ENCODE results near the gene SPACA5B. TPM values are rescaled to one million over a fixed set of nuclear protein-coding genes. Genes with fewer than 3 reads are reported as not detected.
"Not testable (repeated sequence)": the region's sequence is repeated elsewhere in the genome, so short reads cannot be mapped to it uniquely, and the experiment has no call there.

Gene SPACA5B
- polyA plus RNA-seq (2013, experiment 1 of 4), result not detected
- polyA plus RNA-seq (2013, experiment 2 of 4), result not detected
- not detected for polyA plus RNA-seq (2013, experiment 3 of 4)
- not detected for polyA plus RNA-seq (2013, experiment 4 of 4)

DNA sequence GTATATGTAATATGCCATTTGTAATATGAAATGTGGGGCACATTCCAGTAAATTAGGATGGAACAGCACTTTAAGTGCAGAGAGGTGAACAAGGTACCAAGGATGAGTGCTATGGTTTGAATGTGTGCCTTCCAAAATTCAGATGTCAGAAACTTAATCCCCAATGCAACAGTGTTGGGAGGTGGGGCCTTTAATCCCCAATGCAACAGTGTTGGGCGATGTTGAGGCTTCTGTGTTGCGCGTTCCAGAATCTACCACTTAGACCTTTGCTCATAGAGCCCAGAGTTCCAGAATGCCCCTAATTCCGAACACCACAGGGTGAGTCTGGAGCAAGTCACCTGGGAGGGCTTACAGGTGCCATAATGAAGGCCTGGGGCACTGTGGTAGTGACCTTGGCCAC is at the start of gene SPACA5B:
SPACA5B (plus strand) TSS at position 301 of the 400 bp plus-strand sequence; CDS start at position 363, 62 bp downstream.
- H3K36me3 ChIP-seq (ENCODE audit: control insufficient read depth, insufficient read depth, low read length); H3K27me3 ChIP-seq (ENCODE audit: control insufficient read depth, insufficient read depth, low read length, poor library complexity, severe bottlenecking); H3K4me1 ChIP-seq (ENCODE audit: control insufficient read depth, insufficient read depth, low read length); H3K4me3 ChIP-seq (ENCODE audit: insufficient read depth, low read depth, low read length); H3K9me3 ChIP-seq (ENCODE audit: control insufficient read depth, low read length); H3K27ac ChIP-seq (ENCODE audit: insufficient read depth, low read depth, low read length, poor library complexity, severe bottlenecking): not testable (repeated sequence)
- no CpG with 5 or more reads among the region's 4 CpGs for WGBS, 2 experiments

- Histone ChIP-seq H3K9me3 (ENCODE audit: control insufficient read depth, low read length) (no peaks in the 10 kb centered on the region), H3K27me3 (ENCODE audit: control insufficient read depth, insufficient read depth, low read length, poor library complexity, severe bottlenecking) (no peaks in the 10 kb centered on the region), H3K4me1 (ENCODE audit: control insufficient read depth, insufficient read depth, low read length) (no peaks in the 10 kb centered on the region), H3K27ac (ENCODE audit: insufficient read depth, low read depth, low read length, poor library complexity, severe bottlenecking) (no peak overlapping the region), H3K36me3 (ENCODE audit: control insufficient read depth, insufficient read depth, low read length) (no peaks in the 10 kb centered on the region), H3K4me3 (ENCODE audit: insufficient read depth, low read depth, low read length) (no peak overlapping the region)
- WGBS, 2 experiments, result 13 to 19% methylated on average over 7 to 8 of the region's 9 CpGs
Observed at GRCh38 chrX:48083212-48083611, 47.2 kb upstream of the SPACA5B start.

DNA sequence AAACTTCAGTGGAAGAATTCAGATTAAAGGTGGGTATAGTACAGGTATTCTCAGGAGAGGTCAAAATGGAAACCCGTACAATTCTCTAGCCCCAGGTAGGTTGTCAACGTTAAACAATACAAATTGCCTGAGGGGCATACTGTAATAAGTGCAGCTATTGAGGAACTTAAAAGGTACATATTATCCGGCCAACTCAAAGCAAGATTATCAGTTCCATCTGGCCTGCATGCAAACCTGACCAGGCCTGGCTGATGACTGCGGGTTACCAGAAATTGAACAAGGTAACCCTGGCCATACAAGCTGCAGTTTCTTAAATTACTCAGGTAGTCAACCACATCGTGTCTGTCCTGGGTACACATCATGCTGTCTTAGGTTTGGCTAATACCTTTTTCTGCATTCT is 46.7 kb upstream of the SPACA5B start:
- H3K4me3 ChIP-seq (ENCODE audit: insufficient read depth, low read depth, low read length), result no peak overlapping the region
- H3K36me3 ChIP-seq (ENCODE audit: control insufficient read depth, insufficient read depth, low read length), result no peaks in the 10 kb centered on the region
- H3K27ac ChIP-seq (ENCODE audit: insufficient read depth, low read depth, low read length, poor library complexity, severe bottlenecking), result no peak overlapping the region
- no peaks in the 10 kb centered on the region for H3K4me1 ChIP-seq (ENCODE audit: control insufficient read depth, insufficient read depth, low read length)
- 93 to 94% methylated on average over 5 of the region's 5 CpGs for WGBS, 2 experiments
- no peaks in the 10 kb centered on the region for H3K9me3 ChIP-seq (ENCODE audit: control insufficient read depth, low read length)
- H3K27me3 ChIP-seq (ENCODE audit: control insufficient read depth, insufficient read depth, low read length, poor library complexity, severe bottlenecking), result no peaks in the 10 kb centered on the region

DNA sequence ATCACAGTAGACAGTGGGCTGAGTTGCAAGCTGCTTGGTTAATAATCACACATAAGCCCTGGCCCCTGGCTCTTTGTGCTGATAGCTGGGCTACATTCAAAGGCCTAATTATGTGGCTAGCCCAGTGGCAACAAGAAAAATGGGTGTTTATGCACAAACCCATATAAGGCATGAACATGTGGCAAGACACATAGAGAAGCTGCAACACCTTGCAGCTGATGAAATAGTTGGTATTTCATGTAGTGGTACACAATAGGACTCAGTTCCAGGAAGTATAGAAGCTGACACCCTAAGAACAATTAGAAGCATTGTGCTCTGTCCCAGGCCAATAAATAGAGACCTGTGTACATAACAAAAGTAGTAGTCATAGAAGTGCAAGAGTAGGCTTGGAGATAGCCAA is 44.3 kb upstream of the SPACA5B start:
- no peaks in the 10 kb centered on the region for H3K4me1 ChIP-seq (ENCODE audit: control insufficient read depth, insufficient read depth, low read length)
- H3K4me3 ChIP-seq (ENCODE audit: insufficient read depth, low read depth, low read length), result no peak overlapping the region
- no peaks in the 10 kb centered on the region for H3K36me3 ChIP-seq (ENCODE audit: control insufficient read depth, insufficient read depth, low read length)

DNA sequence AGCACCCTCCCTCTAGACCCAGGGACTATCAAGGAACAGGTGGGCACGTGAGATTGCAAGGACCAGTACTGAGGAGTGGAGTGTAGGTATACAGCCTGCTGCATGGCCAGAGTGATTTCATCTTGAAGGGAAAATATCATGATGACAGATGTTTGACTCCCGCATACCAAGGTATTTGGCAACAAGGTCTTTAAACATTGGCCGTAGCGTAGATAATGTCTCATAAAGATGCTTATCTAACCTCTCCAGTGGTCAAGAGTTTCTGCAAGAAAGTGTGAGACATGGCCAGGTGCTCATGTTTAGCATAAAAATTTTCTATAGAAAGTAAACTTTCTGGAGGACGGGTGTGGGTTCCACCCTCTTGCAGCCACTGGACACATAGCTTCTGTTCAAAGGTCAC is 40.3 kb upstream of the SPACA5B start:
- Histone ChIP-seq H3K4me1 (ENCODE audit: control insufficient read depth, insufficient read depth, low read length) (no peaks in the 10 kb centered on the region), H3K4me3 (ENCODE audit: insufficient read depth, low read depth, low read length) (no peak overlapping the region), H3K27ac (ENCODE audit: insufficient read depth, low read depth, low read length, poor library complexity, severe bottlenecking) (no peak overlapping the region), H3K27me3 (ENCODE audit: control insufficient read depth, insufficient read depth, low read length, poor library complexity, severe bottlenecking) (no peaks in the 10 kb centered on the region), H3K36me3 (ENCODE audit: control insufficient read depth, insufficient read depth, low read length) (no peaks in the 10 kb centered on the region), H3K9me3 (ENCODE audit: control insufficient read depth, low read length) (no peaks in the 10 kb centered on the region)
- WGBS, 2 experiments, result 87 to 97% methylated on average over 5 of the region's 5 CpGs

More for the DNA sequence above, 44.3 kb upstream of the SPACA5B start:
- Histone ChIP-seq H3K27ac (ENCODE audit: insufficient read depth, low read depth, low read length, poor library complexity, severe bottlenecking) (no peak overlapping the region), H3K27me3 (ENCODE audit: control insufficient read depth, insufficient read depth, low read length, poor library complexity, severe bottlenecking) (no peaks in the 10 kb centered on the region), H3K9me3 (ENCODE audit: control insufficient read depth, low read length) (no peaks in the 10 kb centered on the region)

DNA sequence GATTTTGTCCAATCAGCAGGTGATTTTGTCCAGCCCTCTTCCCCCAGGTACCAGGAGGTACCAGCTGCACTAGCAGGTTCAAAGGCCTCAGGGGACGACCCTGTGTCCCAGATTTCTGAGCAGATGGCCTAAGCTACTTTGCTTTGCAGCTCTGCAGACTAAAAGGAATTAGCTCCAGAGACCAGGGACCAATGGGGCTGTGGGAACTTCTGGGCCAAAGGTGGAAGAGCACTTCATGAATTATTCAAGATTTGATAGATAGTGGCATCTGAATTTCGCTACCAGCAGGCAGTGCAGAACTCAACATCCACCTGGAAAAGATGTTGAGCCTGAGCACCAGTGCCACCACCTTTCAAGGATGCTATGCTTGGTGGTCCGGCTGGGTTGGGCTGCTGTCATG is 37.9 kb upstream of the SPACA5B start:
- H3K27me3 ChIP-seq (ENCODE audit: control insufficient read depth, insufficient read depth, low read length, poor library complexity, severe bottlenecking); H3K4me1 ChIP-seq (ENCODE audit: control insufficient read depth, insufficient read depth, low read length); H3K4me3 ChIP-seq (ENCODE audit: insufficient read depth, low read depth, low read length); H3K9me3 ChIP-seq (ENCODE audit: control insufficient read depth, low read length); H3K36me3 ChIP-seq (ENCODE audit: control insufficient read depth, insufficient read depth, low read length); H3K27ac ChIP-seq (ENCODE audit: insufficient read depth, low read depth, low read length, poor library complexity, severe bottlenecking): not testable (repeated sequence)
- WGBS, 2 experiments, result 85 to 94% methylated on average over 3 of the region's 3 CpGs

DNA sequence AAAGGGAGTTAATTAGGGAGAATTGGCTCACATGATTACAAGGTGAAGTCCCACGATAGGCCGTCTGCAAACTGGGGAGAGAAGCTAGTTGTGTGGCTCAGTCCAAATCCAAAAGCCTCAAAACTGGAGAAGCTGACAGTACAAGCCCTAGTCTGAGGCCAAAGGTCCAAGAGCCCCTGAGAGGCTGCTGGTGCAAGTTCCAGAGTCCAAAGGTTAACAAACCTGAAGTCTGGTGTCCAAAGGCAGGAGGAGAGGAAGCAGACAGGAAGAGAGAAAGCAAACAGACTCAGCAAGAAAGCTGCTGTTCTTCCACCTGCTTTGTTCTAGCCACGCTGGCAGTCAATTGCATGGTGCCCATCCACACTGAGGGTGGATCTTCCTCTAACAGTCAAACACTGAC is 29.0 kb upstream of the SPACA5B start:
- Histone ChIP-seq H3K9me3 (ENCODE audit: control insufficient read depth, low read length) (no peaks in the 10 kb centered on the region), H3K36me3 (ENCODE audit: control insufficient read depth, insufficient read depth, low read length) (no peaks in the 10 kb centered on the region), H3K27ac (ENCODE audit: insufficient read depth, low read depth, low read length, poor library complexity, severe bottlenecking) (no peak overlapping the region), H3K4me3 (ENCODE audit: insufficient read depth, low read depth, low read length) (no peak overlapping the region), H3K4me1 (ENCODE audit: control insufficient read depth, insufficient read depth, low read length) (no peaks in the 10 kb centered on the region), H3K27me3 (ENCODE audit: control insufficient read depth, insufficient read depth, low read length, poor library complexity, severe bottlenecking) (no peaks in the 10 kb centered on the region)
- 88 to 92% methylated on average over 3 of the region's 3 CpGs for WGBS, 2 experiments

- Histone ChIP-seq H3K36me3 (ENCODE audit: control insufficient read depth, insufficient read depth, low read length) (no peaks in the 10 kb centered on the region), H3K4me1 (ENCODE audit: control insufficient read depth, insufficient read depth, low read length) (no peaks in the 10 kb centered on the region), H3K4me3 (ENCODE audit: insufficient read depth, low read depth, low read length) (no peak overlapping the region), H3K27me3 (ENCODE audit: control insufficient read depth, insufficient read depth, low read length, poor library complexity, severe bottlenecking) (no peaks in the 10 kb centered on the region), H3K27ac (ENCODE audit: insufficient read depth, low read depth, low read length, poor library complexity, severe bottlenecking) (no peak overlapping the region), H3K9me3 (ENCODE audit: control insufficient read depth, low read length) (no peaks in the 10 kb centered on the region)
- WGBS, 2 experiments, result 94 to 95% methylated on average over 6 of the region's 6 CpGs
Observed at GRCh38 chrX:48102874-48103374, 27.5 kb upstream of the SPACA5B start.

- Histone ChIP-seq H3K4me1 (ENCODE audit: control insufficient read depth, insufficient read depth, low read length) (no peaks in the 10 kb centered on the region), H3K27me3 (ENCODE audit: control insufficient read depth, insufficient read depth, low read length, poor library complexity, severe bottlenecking) (no peaks in the 10 kb centered on the region), H3K9me3 (ENCODE audit: control insufficient read depth, low read length) (no peaks in the 10 kb centered on the region), H3K4me3 (ENCODE audit: insufficient read depth, low read depth, low read length) (no peak overlapping the region), H3K36me3 (ENCODE audit: control insufficient read depth, insufficient read depth, low read length) (no peaks in the 10 kb centered on the region), H3K27ac (ENCODE audit: insufficient read depth, low read depth, low read length, poor library complexity, severe bottlenecking) (no peak overlapping the region)
- WGBS, 2 experiments, result 92 to 96% methylated on average over 5 to 6 of the region's 6 CpGs
Observed at GRCh38 chrX:48107717-48108116, 22.7 kb upstream of the SPACA5B start.

GRCh38 chrX:48125286-48125685 is 5.1 kb upstream of the SPACA5B start:
- WGBS, 2 experiments, result 93% methylated on average over 9 to 10 of the region's 10 CpGs
- H3K36me3 ChIP-seq (ENCODE audit: control insufficient read depth, insufficient read depth, low read length); H3K9me3 ChIP-seq (ENCODE audit: control insufficient read depth, low read length); H3K27ac ChIP-seq (ENCODE audit: insufficient read depth, low read depth, low read length, poor library complexity, severe bottlenecking); H3K4me1 ChIP-seq (ENCODE audit: control insufficient read depth, insufficient read depth, low read length); H3K4me3 ChIP-seq (ENCODE audit: insufficient read depth, low read depth, low read length); H3K27me3 ChIP-seq (ENCODE audit: control insufficient read depth, insufficient read depth, low read length, poor library complexity, severe bottlenecking): not testable (repeated sequence)

DNA sequence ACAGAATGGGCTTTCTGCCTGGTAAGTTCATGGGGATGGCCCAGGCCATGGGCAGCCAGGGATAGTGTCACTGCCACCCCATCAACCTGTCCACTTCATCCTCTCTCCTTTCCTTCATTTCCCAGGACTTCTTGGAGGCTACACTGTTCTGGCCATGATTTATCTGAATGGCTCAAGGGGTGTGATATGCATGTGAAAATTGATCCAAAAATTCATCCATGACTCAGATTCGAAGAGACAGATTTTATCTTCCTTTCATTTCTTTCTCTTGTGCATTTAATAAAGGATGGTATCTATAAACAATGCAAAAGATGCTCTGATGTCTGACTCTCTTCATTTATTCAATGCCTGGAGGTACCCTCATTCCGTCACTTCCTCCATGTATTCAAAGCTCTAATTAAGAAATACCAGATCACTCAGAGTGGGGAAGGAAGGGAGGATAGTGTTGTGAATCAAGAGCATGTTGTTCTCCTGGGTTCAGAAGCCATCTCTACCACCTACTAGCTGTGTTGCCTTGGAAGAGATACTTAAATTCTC is 1.9 kb downstream of the SPACA5B start:
- not testable (repeated sequence) for H3K27ac ChIP-seq (ENCODE audit: insufficient read depth, low read depth, low read length, poor library complexity, severe bottlenecking); H3K4me3 ChIP-seq (ENCODE audit: insufficient read depth, low read depth, low read length); H3K27me3 ChIP-seq (ENCODE audit: control insufficient read depth, insufficient read depth, low read length, poor library complexity, severe bottlenecking); H3K36me3 ChIP-seq (ENCODE audit: control insufficient read depth, insufficient read depth, low read length); H3K9me3 ChIP-seq (ENCODE audit: control insufficient read depth, low read length); H3K4me1 ChIP-seq (ENCODE audit: control insufficient read depth, insufficient read depth, low read length)
- no CpG with 5 or more reads among the region's 2 CpGs for WGBS, 2 experiments
